ENCODE data around the gene MINDY4B. TPM values are rescaled to one million over a fixed set of nuclear protein-coding genes. Genes with fewer than 3 reads are reported as not detected.

MINDY4B gene
- total RNA-seq (2022; extraction: Qiagen RNA extraction) = not detected in 5 replicates

GRCh38 chr3:150905339-150905738 is at the start of gene MINDY4B:
TSS of gene MINDY4B (minus strand) at chr3:150905439. CDS start at chr3:150905439, 0 bp downstream.

Other genes with a start within 250 kb of the MINDY4B start
- 0.07 TPM in 2 of 5 replicates, not detected in the others for gene ERICH6, start 201.5 kb downstream of the MINDY4B start, total RNA-seq (2022; extraction: Qiagen RNA extraction)
- 14.1 to 20.2 TPM (median 18.9 TPM) in 5 replicates for gene SIAH2, start 142.3 kb downstream of the MINDY4B start, total RNA-seq (2022; extraction: Qiagen RNA extraction)
- not detected in 5 replicates for gene CLRN1, start 67.3 kb upstream of the MINDY4B start, total RNA-seq (2022; extraction: Qiagen RNA extraction)
- gene MED12L, start 180.2 kb upstream of the MINDY4B start, total RNA-seq (2022; extraction: Qiagen RNA extraction) = 0.23 to 0.90 TPM (median 0.41 TPM) in 5 replicates

Data from A549 treated with dexamethasone at 1 μM for 4 hours (cell line).